Measurements from ENCODE around the gene WWC2.

WWC2 gene

GRCh38 chr4:183354219-183354618, 255.2 kb downstream of the WWC2 start:
- DNase-seq (ENCODE audit: low read depth in 2 of 2) = no peak

- no peak for DNase-seq (ENCODE audit: low read depth in 2 of 2)
Measured at GRCh38 chr4:183355405-183355804, 256.3 kb downstream of the WWC2 start.

GRCh38 chr4:183356173-183356830, 257.2 kb downstream of the WWC2 start:
- DNase-seq (ENCODE audit: low read depth in 2 of 2) = no peak

- DNase-seq (ENCODE audit: low read depth in 2 of 2) = no peak
Measured at GRCh38 chr4:183356931-183357675, 258.0 kb downstream of the WWC2 start.

GRCh38 chr4:183358215-183358755, 259.2 kb downstream of the WWC2 start:
- no peak for DNase-seq (ENCODE audit: low read depth in 2 of 2)

- DNase-seq (ENCODE audit: low read depth in 2 of 2) = no peak
Measured at GRCh38 chr4:183360161-183360919, 261.3 kb downstream of the WWC2 start.

GRCh38 chr4:183362036-183362435, 263.0 kb downstream of the WWC2 start:
- no peak for DNase-seq (ENCODE audit: low read depth in 2 of 2)

- no peak for DNase-seq (ENCODE audit: low read depth in 2 of 2)
Measured at GRCh38 chr4:183362916-183363542, 264.0 kb downstream of the WWC2 start.

- DNase-seq (ENCODE audit: low read depth in 2 of 2) = no peak
Measured at GRCh38 chr4:183364025-183364424, 265.0 kb downstream of the WWC2 start.

- no peak for DNase-seq (ENCODE audit: low read depth in 2 of 2)
Measured at GRCh38 chr4:183366206-183366835, 267.3 kb downstream of the WWC2 start.

GRCh38 chr4:183369073-183369472, 270.0 kb downstream of the WWC2 start:
- DNase-seq (ENCODE audit: low read depth in 2 of 2) = no peak
